SHP77 (cell line): ENCODE results near the gene FBLN2.
A peak's percentile ranks its signal among the peaks of the same experiment; 100 is the strongest.
"Not testable (repeated sequence)": the region's sequence is repeated elsewhere in the genome, so short reads cannot be mapped to it uniquely, and the experiment has no call there.

Experiments used
- DNase-seq, 2 experiments: peaks; one replicate each; lab custom pipeline; 2025; lab: John Stamatoyannopoulos, UW

The FBLN2 gene

DNA sequence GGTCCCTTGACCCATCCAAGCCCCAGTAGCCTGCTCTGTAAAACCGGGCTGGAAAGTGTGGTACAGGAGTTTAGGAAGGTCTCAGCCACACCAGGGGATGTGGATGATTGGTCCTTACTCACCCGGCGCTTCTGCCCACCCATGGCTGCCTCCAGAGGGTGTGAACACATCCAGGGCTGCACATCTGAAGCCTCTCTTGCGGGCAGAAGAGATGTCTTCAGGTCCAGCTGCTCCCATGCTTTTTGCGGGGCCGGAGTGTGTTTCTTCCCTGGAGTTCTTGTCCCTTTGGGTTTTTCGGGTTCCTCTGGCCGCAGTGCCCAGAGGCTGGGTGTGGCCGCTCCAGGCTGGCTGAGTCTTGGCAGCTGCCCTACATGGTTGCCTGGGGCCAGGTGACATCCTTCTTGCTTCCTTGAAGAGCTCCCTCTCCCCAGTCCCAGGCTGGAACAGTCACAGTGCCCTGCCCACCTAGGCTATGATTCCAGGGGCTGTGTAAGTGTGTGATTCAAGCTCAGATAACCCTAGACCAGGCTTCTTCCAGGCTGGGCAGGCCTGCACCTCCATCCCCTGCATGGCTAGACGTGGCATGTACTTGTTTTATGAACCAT is 34.9 kb upstream of the FBLN2 start:
- DNase-seq, result no peak

DNA sequence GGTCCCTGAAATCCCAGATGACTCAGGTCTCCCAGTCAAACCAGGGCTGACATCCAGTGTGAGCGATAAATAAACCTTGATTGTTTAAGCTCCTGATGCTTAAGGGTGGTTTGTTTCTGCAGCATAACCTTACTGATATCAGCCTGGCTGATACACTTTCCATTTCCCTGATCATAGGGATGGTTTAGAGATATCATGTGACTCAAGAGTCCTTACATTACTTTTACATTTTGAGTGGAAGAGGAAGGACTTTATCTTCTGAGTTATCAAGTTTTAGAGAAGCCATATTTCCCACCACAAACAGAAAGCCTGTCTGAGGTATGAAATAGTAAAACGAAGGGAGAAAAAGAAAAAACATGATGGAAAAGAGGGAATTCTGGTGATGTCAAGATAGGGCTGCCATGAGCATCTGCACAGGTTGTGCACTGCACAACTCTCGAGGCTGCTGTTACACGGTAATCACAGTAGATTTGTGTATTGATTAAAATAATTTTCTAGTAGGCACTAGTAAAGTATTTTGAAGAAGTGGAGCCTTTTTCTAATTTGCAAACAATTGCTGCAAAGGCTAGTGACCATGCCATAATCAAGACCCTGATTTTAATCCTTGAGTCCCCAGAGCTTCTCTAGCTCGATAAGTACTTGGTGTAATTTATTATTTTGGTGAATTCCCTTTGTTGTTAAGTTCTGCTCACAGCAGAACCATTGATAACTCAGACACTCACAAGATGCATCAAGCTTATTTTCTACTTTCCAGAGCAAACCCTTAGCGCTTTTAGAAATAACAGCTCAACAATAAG is 34.1 kb upstream of the FBLN2 start:
- DNase-seq, result no peak

DNA sequence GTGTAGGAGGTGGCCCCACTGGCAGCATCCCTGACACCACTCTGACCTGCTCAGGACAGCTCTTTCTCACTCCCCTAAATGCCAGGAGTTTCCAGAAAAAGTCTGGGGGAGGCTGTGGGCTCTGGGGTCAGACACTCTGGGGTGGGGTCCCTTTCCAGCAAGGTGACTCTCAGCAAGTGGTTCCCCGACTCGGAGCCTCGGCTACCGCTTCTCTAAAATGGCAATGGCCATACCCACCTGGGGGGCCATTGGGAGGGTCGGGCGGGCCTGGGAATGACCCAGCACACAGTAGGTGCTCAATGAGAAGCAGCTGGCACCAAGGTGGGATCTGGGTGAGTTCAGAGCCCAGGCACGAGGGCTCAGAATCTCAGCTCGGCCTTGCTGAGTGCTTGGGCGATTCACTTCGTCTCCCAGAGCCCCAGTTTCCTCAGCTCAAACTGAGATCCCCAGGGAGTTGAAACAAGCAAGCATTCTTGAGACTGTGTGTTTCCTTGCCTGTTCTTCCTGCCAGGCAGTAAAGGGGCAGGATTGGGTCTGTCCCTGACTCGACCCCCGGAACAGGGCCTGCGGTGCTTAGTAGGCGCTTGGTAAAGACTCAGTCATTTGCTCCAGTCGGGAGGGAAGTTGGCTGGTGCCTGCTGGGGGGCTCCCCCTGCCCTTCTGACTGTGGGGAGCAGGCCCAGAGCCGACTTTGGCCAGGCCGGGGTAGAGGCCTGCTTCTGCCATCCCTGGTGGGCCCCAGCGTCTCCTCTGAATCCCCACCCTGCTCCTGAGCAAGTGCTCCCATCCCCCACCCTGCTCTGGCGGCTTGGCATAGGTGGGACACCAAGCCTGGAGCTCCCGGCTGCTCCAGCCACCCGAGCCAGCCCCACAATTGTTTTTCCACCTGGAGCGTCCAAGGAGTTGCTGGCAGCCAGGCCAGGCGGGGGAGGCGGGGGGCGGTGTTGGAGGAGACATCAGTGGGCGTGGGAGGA is 32.9 kb upstream of the FBLN2 start:
- DNase-seq, result no peak

DNA sequence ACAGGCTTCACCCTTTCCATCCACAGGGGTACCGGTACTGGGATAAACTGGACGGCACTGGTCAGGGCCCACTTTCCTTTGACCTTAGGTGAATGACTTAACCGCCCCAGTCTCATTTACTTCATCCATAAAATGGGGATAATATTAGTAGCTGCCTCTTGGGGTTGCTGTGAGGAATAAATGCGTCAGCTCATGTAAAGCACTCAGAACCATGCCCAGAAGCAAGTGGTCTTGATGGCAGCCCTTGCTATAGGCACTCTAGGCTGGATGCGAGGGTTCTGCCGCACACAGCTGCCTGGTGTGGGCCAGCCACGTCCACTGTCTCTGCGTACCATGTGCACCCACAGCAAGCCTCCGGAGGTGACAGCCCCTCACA is 32.2 kb upstream of the FBLN2 start:
- DNase-seq, result no peak

DNA sequence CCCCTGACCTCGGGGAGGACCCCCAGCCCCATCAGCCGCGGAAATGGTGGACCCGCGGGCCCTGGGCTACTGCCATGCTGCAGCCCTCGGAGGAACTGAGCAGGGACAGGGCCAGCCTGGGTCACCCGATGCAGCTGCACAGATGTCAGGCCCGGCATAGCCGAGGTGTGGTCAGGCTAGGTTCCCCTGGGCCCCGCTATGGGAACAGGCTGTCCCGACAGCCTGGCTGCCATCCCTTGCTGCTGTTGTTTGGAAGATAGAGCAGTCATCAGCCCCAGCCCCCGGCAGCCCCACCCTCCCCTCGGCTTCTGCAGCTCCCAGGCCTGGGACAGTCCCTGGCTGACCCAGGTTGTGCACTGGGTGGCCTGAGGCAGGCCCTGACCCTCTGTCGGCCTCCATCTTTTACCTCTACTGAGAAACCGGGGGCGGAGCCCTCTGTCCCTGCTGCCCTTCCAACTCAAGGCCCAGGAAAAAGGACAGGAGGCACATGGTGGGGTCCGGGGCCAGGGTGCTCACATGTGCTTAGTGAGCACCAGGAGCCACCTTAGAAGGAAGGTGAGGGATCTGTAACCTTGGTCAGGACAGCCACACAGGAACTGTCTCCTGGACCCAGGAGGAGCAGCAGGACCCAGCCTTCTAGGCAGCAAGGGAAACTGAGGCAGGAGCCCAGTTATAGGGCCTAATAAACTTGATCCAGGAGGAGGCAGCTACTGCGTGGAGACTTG is 31.5 kb upstream of the FBLN2 start:
- DNase-seq, result no peak

DNA sequence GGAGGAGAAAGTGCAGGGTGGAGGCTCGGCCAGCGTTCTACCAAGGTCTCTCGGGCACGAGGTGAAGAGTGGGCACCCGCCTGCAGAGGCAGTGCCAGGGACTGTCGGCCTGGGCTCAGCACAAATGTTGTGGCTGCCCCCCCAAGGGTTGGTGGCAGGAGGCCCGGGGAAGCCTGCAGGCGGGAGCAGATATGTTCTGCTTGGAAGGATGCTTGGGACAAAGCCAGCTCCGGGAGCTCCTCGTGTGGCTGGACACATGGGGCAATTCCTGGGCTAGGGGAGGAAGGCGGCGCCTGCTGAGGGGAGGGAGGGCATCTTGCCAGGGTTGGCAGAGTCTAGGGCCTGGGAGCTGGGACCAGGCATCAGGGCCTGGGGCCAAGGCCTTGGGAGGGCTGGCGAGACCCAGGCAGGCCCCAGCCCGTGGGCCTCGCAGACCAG is 30.4 kb upstream of the FBLN2 start:
- DNase-seq, result no peak

DNA sequence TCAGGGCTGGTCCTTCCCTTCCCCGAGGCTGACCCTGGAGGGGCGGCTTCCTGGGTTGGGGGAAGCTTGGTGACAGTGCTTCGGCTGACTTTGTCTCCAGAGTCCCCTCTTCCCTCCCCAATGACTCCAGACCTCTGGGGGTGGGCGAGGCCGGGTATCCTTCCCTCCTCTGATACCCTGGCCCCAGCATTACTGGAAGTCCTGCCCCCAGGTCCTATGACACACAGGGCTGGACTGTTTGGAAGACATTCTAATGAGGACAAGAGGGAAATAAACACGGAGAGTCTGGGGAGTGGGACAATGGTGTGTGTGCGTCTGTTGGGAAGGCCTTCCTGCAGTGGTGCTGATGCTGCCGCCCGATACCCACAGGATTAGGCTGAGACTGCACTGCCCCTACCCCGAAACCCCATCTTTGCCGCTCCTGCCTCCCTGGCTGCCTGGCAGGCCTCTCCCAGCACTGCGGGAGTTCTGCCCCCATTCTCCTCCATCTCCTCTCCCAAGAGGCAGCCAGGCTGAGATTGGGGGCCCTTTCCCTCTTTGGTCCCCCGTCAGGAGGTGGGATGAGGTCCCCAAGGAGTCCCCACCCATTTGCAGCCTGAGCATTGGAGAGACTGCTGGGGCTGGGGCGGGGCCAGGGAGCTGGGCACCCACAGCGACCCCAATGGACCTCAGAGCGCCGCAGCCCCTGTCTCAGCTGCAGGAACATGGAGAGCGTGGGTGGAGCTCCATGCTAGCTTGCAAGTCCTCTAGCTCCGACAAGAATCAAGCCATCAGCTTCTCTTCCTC is 29.7 kb upstream of the FBLN2 start:
- DNase-seq, result no peak

DNA sequence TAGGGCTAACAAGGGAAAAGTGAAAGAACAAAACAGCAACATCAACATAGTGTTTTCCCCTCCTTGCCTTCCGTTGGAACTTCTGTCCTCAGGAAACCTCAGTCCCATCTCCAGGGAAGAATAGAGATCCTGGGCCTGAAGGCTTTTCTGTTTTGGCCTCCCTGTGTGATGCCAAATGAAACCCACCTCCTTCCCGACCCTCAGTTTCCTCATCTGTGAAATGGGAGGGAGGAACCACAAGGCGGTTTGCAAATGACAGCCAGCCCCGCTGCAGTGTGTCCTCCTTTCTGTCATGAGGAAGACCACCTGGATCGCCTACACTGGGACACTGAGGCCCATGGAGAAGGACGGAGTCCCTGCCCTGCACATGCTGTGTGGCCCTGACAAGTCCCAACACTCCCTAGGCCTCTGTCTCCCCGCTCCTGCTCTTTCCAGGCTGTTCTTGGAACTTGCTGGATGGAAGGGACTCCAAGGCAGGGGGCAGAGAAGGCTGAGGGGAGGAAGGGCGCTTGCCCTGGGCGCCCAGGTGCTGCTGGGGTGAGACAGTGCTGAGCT is 28.5 kb upstream of the FBLN2 start:
- DNase-seq, result no peak

DNA sequence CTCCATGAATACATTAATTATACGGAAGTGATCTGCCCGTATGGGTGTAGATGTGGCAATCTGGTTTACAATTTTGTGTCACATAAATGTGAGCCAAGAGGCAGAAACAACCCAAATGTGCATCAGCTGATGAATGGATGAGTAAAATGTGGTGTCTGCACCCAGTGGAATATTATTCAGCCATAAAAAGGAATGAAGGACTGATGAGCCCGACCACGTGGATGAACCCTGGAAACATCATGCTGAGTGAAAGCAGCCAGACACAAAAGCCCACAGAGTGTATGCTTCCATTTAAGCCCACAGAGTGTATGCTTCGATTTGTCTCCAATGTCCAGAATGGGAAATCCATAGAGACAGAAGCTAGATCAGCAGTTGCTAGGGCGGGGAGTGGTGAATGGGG is 27.6 kb upstream of the FBLN2 start:
- no peak for DNase-seq

DNA sequence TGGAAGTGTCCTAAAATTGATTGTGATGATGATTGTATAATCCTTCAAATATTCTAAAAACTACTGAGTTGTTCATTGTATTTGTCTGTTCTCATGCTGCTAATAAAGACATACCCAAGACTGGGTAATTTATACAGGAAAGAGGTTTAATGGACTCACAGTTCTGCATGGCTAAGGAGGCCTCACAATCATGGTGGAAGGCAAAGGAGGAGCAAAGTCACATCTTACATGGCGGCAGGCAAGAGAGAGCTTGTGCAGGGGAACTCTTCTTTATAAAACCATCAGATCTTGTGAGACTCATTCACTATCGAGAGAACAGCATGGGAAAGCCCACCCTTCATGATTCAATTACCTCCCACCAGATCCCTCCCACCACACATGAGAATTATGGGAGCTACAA is 27.2 kb upstream of the FBLN2 start:
- not testable (repeated sequence) for DNase-seq

DNA sequence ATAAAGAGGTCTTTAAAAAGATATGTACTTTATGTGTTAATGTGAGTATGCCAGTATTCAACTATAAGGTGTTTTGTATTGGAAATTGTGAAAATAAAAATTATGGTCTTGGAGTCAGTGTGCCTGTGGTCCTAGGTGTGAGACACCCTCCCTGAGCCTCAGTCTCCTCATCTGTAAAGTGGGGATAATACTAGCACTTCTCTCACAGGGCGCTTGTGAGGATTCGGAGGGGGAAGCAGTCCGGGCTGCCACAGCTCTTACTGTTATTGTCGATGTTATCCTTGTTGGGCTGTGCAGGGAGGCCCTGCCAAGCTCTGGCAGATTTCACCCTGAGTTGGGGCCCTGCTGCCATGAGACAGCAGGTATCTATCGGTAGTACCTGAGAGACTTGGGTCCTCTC is 26.7 kb upstream of the FBLN2 start:
- DNase-seq, result no peak

DNA sequence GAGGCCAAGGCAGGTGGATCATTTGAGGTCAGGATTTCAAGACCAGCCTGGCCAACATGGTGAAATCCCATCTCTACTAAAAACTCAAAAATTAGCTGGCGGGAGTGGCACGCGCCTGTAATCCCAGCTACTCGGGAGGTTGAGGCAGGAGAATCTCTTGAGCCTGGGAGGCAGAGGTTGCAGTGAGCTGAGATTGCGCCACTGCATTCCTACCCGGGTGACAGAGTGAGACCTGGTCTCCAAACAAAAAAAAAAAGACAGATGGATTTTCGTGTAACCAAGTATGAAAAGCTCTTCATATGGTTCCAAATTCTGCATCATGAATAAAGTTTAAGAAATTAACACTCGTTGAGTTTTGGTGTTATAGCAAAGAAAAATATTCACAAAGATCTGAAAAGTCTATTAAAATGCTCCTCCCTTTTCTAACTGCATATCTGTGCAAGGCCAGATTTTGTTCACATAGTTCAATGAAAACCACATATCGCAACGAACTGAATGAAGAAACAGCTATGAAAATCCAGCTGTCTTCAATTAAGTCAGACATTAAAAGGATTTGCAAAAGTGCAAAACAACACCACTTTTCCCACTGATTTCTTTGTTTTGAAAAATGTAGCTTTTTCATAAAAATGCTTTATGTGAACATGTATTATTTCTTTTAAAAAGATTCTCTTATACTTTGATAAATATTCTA is 23.8 kb upstream of the FBLN2 start:
- DNase-seq, result no peak

DNA sequence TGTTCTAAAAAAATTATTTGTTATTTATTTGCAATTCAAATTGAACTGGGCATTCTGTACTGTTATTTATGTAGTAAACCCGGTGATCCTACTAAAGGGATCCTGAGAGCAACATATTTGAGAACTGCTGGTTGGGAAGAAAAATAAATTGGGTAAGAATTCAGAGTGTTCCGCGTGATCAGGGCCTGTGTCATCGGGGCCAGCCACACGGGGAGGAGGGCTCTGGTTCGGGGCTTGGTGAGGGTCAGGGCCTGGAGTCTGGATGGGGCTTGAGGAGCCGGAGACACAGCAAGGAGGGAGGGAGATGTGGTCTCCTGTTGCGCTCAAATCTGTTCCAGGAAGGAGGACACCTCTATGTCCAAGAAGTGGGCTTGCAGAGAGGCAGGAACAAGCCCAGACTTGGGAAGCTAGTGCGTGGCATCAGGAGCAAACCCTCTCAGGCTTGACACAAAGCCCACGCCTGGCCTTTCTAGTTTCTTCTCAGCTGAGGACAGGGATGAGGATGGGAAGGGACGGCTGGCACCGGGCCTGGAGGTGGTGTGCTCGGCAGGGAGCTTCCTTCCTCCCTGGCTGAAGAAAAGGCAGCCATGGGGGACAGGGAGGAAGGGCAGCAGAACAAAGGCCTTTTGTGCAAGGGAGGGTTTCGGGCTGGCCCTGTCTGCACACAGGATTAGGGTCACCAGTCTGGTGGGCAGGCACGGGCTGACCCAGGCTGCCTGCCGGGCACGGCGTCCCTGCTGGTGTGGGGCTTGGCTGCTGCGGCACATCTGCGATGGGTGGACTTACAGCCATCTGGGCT is 22.9 kb upstream of the FBLN2 start:
- no peak for DNase-seq

DNA sequence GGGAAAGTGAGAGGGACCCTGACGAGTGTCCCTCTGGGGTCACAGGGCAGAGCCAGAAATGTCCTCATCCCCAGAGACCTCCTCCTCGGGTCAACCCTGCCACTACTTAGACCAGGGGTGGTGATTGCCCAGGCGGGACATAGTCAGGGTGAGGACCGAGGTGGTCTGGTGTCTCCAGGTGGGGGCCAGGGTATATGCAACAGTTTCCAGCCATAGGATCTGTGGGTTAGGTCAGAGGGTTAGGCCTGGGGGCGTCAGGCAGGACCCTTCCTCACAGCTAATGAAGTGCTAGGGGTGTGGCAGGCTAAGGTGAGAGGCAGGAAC is 22.3 kb upstream of the FBLN2 start:
- no peak for DNase-seq

DNA sequence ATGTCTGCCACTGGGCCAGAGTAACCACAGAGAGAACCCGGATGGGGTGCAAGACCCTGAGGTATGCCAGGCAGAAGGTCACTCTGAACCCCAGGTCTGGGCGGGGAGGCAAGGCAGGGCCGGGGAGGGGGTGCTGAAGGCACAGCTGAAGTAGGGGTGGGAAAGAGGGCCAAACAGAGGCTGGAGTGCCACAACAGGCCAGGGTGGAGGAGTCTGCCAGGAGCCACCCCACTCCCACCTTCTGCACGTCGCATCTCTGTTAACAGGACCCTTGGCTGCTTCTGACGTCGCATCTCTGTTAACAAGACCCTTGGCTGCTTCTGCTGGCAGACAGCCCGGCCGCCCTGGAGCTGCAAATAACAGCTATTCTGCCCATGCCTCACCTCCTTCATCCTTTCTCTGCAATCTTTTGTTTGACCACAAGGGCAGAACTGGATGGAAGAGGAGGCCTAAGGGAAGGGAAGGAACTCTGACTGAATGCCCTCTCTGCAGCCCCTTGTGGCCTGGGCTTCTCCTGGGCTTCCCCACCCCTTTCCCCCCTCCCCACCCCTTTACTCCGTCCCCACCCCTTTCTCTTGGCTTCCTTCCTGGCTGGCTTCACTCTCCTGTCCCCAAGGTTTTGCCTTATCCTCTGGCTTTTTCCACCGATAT is 20.6 kb upstream of the FBLN2 start:
- DNase-seq, result peak in 1 of 2 experiments; percentile 17

DNA sequence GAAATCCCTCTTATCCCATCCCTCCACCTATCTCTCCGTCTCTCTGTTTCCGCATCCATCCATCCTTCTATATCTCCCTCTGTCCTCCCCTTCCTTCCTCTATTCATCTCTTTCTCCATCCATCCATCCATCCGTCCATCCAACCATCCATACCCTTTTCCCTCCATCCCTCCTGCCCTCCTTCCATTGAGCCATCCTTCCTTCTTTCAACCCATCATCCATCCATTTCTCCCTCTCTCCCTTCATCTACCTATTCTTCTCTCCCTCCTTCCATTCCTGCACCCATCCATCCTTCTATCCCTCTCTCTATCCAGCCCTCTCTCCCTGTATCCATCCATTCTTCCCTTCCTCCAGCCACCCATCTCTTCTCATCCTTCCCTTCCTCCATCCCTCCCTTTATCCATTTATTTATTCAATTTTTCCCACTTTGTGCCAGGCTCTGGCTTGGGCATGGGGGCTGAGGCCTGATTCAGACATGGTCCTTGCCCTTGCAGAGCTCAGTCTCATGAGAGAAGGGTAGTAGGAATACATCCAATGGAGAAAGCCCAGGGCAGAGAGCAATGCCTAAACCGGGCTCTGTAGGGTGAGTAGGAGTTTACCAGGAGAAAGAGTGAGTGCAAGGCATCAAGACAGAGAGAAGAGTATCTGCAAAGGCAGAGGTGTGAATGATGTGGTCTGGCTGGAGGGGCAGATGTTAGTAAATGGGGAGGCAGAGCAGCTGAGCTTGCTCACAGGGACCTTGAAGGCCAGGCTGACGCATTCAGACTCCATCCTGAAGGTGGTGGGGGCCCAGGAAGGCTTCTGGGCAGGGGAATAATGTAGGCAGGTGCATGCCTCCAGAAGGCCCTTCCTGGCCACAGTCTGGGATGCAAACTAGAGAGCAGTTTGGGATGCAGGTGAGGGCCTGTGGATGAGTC is 19.5 kb upstream of the FBLN2 start:
- DNase-seq, result no peak

DNA sequence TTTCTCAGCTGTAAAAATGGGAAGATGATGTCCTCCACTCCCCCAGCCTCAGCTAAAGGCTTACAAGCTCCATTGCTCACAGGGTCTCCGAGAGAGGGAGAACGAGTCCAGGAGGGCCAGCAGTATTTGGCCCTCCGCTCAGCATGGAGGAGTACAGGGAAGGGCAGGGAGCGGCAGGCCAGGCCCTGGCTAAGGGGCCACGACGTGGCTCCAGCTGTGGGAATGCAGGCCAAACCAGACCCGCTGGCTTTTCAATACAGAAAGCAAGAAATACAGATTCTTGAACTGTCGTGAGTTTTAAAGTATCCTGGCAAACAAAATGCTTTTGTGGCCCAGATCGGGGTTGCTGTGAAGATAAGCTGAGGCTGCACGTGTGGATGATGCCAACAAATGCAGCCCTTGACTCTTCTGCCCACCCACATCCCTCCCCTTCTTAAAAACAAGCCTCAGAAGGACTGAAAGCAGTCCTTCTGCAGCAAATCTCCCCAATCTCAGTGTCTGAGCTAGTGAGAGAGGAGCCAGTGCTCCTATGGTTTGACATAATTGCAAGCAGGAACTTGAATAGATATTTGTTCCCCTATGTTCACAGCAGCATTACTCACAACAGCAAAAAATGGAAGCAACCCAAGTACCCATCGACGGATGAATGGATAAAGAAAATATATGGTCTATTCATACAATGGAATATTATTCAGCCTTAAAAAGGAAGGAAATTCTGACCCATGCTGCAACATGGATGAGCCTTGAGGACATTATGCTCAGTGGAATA is 18.5 kb upstream of the FBLN2 start:
- DNase-seq, result no peak
